ENCODE results near the gene CAPZA3. TPM values are rescaled to one million over a fixed set of nuclear protein-coding genes. Genes with fewer than 3 reads are reported as not detected.

Gene CAPZA3
- total RNA-seq, 1 donor, result not detected

GRCh38 chr12:18723752-18724151 lies 14.2 kb upstream of the CAPZA3 start:
- TF ChIP-seq, protein P1, sequence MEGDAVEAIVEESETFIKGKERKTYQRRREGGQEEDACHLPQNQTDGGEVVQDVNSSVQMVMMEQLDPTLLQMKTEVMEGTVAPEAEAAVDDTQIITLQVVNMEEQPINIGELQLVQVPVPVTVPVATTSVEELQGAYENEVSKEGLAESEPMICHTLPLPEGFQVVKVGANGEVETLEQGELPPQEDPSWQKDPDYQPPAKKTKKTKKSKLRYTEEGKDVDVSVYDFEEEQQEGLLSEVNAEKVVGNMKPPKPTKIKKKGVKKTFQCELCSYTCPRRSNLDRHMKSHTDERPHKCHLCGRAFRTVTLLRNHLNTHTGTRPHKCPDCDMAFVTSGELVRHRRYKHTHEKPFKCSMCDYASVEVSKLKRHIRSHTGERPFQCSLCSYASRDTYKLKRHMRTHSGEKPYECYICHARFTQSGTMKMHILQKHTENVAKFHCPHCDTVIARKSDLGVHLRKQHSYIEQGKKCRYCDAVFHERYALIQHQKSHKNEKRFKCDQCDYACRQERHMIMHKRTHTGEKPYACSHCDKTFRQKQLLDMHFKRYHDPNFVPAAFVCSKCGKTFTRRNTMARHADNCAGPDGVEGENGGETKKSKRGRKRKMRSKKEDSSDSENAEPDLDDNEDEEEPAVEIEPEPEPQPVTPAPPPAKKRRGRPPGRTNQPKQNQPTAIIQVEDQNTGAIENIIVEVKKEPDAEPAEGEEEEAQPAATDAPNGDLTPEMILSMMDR (IDR thresholded peaks at IDR 0.05; ENCODE audit: insufficient read depth, low read length), result no peak
- DNase-seq (ENCODE audit: low read depth), result peak; percentile 69

DNA sequence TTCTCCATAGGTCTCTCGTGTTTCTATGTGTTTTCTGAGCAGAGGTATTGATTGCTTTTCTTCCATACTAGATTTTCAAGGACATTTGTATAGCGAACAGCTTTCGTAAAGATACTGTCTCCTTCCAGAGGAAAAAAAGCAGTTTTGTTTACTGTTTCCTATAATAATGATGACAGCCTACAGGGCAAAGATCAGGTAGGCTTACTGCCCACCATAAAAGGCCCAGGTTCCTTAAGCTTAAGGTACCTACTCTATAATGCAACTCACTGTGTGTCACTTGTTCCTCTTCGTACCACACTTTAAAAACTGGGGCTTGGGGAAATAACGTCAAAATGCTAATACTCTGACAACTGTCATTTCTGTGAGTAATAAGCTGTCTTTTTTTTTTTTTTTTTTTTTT lies 6.8 kb upstream of the CAPZA3 start:
- TF ChIP-seq, protein P1 (IDR thresholded peaks at IDR 0.05; ENCODE audit: insufficient read depth, low read length), result no peak
- H3K4me3 ChIP-seq (ENCODE audit: low read depth, low read length), result no peak overlapping the region
- no peak for DNase-seq (ENCODE audit: low read depth)

More at GRCh38 chr12:18723752-18724151, 14.2 kb upstream of the CAPZA3 start:
- no peak overlapping the region for H3K4me3 ChIP-seq (ENCODE audit: low read depth, low read length)

GRCh38 chr12:18747895-18748294 lies 10.0 kb downstream of the CAPZA3 start:
- DNase-seq (ENCODE audit: low read depth), result peak; percentile 95
- TF ChIP-seq, protein P1 (IDR thresholded peaks at IDR 0.05; ENCODE audit: insufficient read depth, low read length), result no peak
- H3K4me3 ChIP-seq (ENCODE audit: low read depth, low read length), result no peak overlapping the region

DNA sequence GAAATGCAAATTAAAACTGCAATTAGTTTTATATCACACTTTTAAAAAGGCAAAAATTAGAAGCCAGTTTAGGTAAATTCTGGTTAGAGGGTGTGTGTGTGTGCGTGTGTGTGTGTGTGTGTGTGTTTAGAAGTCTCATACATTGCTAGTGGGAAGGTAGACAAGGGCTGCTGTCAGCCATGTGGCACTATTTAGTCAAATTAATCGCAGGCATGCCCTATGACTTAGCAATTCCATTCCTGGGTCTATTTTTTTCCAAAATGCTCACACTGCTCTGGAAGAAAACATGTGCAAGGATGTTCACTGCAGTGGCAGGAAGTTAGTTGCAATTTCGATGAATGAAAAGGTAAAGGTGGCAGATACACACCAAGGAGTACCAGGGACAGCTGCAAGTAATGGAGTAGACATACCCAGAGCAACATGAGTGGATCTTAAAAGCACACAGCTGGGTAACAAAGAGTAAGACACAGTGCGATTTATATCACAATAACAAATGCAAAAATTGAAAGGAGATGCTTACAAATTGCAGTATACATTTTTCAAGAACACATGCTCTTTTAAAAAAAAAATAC lies 11.6 kb downstream of the CAPZA3 start:
- TF ChIP-seq, protein P1 (IDR thresholded peaks at IDR 0.05; ENCODE audit: insufficient read depth, low read length), result no peak
- peak; percentile 6 for DNase-seq (ENCODE audit: low read depth)
- no peak overlapping the region for H3K4me3 ChIP-seq (ENCODE audit: low read depth, low read length)

- DNase-seq (ENCODE audit: low read depth), result peak; percentile 55
- TF ChIP-seq, protein P1 (IDR thresholded peaks at IDR 0.05; ENCODE audit: insufficient read depth, low read length), result no peak
- no peak overlapping the region for H3K4me3 ChIP-seq (ENCODE audit: low read depth, low read length)
These were observed 12.2 kb downstream of the CAPZA3 start for GRCh38 chr12:18750085-18750484.

- DNase-seq (ENCODE audit: low read depth), result no peak
- no peak overlapping the region for H3K4me3 ChIP-seq (ENCODE audit: low read depth, low read length)
- TF ChIP-seq, protein P1 (IDR thresholded peaks at IDR 0.05; ENCODE audit: insufficient read depth, low read length), result no peak
These were observed 13.9 kb downstream of the CAPZA3 start for GRCh38 chr12:18751866-18752265.

Measured in fibroblast of the aortic adventitia (primary cell).